CMK (cell line): ENCODE measurements around the gene MT1E.
"Not testable (repeated sequence)": the region's sequence is repeated elsewhere in the genome, so short reads cannot be mapped to it uniquely, and the experiment has no call there.

Experiments used
- DNase-seq: peaks from one replicate; pipeline ENCODE4 v3.0.0-alpha.2; 2010; ENCODE audit warnings: low read depth

Gene MT1E

DNA sequence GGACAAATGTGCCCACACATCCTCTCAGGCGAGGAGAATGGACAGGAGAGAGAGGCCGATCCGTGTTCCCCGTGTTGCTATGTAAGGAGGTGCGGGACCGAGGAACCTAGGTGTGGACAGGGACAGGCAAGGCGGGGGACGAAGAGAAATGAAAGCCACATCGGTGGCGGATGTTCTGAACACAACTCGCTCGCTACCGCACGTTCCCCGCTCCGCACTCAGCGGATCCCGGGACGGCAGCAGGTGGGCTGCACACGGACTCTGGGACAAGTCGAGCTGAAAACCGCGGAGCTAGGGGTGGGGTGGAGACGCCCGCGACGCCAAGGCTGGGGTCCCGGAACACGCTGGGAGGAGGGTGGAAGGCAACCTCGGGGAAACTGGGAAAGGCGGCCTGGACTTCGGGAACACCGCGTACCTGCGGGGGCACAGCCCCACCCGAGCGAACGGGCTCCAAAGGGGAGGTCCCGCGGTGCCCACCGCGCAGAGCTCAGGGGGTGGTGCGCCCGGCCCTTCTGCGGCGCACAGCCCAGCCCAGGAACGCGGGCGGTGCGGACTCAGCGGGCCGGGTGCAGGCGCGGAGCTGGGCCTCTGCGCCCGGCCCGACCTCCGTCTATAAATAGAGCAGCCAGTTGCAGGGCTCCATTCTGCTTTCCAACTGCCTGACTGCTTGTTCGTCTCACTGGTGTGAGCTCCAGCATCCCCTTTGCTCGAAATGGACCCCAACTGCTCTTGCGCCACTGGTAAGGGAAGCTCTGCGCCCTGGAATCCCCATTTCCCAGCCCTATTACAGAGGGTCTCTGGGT lies at the start of gene MT1E:
Gene MT1E, plus strand, starts transcription at position 642 of the 803 bp plus-strand sequence. Its CDS starts 71 bp downstream, at position 713.
- DNase-seq: no peak

DNA sequence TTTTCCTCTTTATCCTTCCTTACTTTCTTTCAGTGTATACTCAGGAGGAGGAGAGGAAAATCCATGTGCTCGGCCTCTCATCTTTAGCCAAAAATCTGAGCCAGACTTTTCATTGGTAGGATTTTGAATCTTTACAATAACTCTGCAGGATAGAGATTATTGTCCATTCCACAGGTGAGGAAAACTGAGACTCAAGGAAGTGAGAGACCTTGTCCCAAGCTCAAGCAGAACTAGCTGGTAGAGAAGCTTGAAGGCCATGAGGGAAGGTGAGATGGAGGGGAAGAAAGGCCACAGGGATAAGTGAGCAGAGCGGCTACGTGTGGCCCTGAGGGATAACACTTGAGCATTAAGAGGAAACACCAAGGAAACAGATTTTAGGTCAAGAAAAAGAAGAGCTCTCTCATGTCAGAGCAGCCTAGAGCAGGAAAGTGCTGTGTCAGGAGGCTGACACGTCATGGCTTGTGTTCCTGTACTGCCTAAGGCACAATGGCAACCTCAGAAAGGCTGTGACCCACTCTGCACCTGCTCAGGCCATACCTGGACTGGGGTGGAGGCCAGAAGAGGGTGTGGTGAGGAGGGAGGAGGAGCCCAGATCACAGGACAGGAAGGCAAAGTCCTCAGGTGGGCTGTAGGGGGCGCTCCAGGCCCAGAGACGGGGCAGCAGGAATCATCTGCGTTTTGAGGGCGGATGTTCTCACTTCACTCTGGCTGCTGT lies 48.8 kb upstream of the MT1E start:
- peak; percentile 20 for DNase-seq

DNA sequence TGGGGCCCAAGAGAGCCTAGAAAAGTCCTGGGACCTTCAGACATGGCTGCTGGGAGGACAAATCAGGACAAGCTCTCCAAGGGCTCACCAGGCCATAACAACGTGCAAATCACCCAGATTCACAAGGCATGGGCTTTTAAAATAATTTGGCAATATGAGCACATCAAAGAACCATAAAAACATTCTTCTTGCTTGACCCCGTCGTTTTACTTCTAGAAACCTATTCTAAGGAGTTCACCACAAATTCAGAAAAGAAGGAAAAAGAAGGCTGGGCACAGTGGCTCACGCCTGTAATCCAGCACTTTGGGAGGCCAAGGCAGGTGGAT lies 48.3 kb upstream of the MT1E start:
- DNase-seq: no peak

DNA sequence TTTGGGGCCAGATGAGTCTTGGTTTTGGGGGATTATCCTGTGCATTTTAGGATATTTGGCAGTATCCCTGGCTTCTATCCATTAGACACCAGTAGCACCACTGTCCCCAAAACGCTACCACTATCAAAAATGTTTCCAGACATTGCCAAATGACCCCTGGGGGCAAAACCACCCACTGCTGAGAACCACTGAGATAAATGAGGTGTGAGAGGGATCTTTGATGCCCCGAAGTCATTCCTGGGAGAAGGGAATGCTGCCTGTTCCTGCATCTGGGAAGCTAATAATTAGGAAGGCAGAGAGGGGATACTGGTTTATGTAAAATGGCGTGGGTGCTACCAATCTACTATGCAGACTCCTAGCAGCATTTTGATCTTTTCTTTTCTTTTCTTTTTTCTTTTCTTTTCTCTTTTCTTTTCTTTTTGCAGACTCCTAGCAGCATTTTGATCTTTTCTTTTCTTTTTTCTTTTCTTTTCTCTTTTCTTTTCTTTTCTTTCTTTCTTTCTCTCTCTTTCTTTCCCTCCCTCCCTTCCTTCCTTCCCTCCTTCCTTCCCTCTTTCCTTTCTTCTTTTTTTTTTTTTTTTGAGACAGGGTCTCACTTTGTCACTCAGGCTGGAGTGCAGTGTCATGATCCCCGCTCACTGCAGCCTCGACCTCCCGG lies 45.1 kb upstream of the MT1E start:
- DNase-seq: no peak

DNA sequence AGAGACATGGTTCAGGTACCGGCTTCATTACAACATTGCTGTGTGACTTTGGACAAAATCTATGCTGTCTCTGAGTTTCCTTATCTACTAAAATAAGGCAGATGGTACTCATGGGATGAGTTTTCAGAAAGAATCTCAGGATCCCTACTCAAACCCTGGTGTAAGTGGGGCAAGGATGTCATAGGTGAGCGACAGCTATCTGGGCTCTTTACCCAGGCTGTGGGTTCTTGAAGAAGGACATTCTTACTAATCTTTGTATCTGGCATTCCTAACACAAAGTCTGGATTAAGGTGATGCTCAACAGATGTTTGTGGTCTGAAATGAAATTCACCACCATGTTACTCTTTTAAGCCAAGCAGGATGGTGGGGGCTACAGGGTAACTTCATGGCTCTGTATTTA lies 42.7 kb upstream of the MT1E start:
- DNase-seq: not testable (repeated sequence)

DNA sequence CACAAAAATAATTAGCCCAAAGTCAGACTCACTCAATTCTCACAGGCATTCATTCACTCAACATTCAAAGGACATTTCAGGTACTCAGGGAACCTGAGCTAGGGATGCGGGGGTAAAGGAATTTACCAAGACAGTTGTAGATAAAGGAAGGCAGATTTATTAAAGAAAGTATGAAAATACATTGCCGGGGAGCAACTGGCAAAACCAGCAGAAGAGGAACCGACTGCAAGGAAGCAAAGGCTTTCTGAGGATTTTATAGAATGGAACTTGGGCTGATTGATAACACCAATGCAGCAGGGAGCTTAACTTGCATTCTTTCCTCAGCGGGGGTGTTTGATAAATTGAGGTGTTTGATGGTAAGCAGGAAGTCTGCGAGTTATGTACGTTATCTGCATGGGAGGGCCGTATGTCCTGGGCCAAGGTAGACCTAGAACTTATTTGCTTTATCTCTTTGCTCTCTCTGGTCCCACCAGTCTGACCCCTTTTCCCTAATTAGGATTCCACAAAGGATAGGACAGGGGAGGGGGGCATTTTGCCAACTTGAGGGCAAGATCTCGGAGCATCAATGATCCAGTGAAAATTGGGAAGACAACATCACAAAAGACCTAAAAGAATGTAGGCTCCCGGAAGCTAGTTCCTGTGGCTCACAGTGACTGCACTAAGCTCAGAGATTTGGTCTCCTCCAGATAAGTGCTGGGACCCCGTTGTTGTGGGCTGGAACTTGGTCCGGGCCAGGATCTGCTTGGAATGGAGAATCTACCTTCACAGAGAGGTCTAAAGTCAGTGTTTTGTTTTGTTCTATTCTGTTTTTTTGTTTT lies 42.0 kb upstream of the MT1E start:
- DNase-seq: no peak

- DNase-seq: no peak
Measured at GRCh38 chr16:56584276-56584675, 41.3 kb upstream of the MT1E start.

GRCh38 chr16:56588781-56589140 lies 36.8 kb upstream of the MT1E start:
- no peak for DNase-seq

DNA sequence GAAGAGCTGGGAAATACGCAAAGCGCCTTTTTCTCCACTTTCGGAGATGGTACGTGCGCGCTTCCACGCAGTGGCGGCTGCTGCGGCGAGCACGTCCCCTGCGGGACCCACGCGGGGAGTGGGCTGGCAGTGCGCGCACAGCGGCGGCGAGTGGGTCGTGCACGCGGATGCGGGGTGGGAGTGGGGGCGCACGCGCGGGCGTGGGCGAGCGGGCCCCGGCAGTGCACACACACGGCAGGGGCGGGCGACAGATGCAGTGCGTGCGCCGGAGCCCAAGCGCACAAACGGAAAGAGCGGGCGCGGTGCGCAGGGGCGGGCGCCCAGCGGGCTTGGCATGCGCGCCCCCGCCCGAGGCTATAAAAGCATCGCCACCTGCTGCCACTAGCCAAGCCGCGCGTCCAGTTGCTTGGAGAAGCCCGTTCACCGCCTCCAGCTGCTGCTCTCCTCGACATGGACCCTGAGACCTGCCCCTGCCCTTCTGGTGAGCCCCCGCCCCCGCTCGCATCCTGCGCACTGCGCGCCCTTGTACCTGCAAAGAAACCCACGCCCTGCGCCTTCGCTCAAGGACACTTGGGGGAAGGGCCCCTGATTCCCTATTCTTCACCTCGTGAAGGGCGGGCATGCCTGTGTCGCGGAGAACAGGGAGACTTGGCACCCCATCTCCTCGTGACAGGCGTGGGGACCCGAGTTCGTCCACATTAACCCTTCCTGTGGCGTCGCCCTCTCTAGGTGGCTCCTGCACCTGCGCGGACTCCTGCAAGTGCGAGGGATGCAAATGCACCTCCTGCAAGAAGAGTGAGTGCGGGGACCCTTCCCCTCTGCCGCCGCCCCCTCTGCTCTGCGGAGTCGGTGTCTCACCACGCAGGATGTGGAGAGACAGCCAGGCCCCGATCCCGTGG lies 36.2 kb upstream of the MT1E start, which contains the start of gene MT3:
Gene MT3, plus strand, starts transcription at position 388 of the 899 bp plus-strand sequence. Its CDS starts 63 bp downstream, at position 451.
- DNase-seq: no peak

DNA sequence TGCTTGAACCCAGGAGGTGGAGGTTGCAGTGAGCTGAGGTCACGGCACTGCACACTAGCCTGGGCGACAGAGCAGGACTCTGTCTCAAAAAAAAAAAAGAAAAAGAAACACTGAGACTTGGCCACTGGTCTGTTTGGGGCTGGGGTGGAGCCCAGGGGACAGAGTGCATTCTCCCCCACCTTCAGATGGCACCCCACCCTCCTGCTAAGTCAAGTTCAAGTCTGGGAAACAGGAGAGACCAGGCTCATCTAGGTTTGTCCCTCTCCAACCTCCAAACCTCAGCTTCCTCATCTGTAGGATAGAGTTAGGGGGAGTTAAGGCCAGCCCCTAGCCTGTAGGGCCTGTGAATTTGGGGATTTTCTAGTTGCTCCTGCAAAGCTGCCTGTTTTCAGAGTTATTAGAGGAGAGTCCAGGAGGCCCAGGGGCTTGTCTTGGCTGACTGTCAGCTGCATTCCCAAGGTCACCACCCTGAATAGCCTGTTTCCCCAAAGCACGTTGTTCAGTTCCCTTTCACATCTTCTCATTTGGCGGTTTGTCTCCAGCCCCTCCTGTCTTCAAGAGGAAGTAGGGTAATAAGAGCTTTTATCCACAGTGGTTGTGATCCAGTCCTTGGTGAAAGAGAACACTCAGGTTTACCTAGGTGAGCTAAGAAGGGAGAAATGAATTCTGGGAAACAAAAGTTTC lies 34.1 kb upstream of the MT1E start:
- DNase-seq: no peak

DNA sequence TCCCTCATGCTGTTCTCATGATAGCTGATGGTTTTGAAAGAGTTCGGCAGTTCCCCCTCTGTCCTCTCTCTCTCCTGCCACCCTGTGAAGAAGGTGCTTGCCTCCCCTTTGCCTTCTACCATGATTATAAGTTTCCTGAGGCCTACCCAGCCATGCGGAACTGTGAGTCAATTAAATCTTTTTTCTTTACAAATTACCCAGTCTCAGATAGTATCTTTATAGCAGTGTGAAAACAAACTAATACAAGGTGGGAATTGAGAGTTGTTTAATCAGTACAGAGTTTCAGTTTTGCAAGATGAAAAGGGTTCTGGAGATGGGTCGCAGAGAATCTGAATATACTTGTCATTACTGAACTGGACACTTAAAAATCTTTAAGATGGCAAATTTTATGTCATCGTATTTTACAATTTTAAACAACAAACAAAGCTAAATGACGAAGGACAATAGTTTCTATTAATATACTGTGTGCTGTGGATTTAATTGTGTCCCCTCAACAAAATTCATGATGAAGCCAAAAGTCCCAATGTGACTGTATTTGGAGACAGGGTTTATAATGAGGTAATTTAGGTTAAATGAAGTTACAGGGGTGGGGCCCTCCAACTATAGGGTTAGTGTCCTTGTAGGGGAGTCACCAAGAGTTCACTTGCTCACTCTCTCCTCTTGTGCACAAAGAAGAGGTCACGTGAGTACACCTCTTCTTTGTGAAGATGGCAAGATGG lies 31.8 kb upstream of the MT1E start:
- DNase-seq: no peak

- no peak for DNase-seq
Measured at GRCh38 chr16:56594292-56594619, 31.3 kb upstream of the MT1E start.

DNA sequence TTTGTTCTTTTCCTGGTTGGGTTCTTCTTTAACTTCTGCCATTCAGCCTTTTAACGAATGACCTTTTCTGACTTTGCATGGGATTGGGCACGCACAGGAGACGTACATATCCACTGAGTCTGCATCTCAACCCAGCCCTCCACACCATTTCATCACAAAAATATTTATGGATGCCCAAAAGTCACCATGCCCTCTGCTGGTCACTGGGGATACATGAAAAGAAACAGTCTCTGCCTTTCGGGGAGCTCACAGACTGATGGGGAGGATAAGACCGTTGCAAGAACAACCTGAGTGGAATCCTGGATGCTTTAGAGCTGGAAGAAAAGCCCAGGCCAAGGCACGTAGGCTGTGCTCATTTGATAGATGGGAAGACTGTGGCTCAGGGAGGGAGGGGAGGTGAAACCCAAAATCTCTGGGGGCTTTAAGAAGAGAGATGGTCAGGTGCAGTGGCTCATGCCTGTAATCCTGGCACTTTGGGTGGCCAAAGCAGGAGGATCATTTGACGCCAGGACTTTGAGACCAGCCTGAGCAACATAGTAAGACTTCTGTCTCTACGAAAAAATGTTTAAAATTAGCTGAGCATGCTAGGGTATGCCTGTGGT lies 25.1 kb upstream of the MT1E start:
- no peak for DNase-seq

- no peak for DNase-seq
Measured at GRCh38 chr16:56601325-56601724, 24.3 kb upstream of the MT1E start.

DNA sequence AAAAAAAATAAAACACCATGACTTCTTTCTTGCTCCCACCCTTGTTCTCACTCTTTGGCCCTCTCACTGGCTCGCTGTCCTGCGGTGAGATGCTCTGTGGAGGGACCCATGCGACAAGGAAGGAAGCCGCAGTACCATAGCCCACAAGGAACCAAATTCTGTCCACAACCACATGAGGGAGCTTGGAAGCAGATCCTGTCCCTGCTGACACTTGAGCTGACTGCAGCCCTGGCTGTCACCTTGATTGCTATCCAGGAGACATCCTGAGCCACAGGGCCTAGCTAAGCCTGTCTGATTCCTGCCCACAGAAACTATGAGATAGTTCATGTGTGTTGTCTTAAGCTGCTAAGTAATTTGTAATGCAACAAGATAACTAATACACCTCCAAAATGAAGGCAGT lies 22.0 kb upstream of the MT1E start:
- DNase-seq: no peak

DNA sequence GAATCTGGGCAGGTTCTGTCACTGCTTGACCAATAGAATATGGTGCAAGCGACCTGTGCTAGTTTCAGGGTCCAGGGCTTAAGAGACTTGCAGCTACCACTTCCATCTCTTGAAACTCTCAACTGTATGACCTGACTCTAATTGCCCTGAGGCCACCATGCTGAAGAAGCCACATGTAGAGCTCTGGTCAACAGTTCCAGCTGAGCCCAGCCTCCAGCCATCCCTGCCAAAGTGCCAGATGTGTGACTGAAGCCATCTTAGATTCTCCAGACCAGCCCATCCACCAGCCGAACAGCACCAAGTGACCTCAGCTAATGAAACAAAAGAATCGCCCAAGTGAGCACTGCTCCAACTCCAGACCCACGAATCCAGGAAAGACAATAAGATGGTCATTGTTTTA lies 20.6 kb upstream of the MT1E start:
- no peak for DNase-seq

DNA sequence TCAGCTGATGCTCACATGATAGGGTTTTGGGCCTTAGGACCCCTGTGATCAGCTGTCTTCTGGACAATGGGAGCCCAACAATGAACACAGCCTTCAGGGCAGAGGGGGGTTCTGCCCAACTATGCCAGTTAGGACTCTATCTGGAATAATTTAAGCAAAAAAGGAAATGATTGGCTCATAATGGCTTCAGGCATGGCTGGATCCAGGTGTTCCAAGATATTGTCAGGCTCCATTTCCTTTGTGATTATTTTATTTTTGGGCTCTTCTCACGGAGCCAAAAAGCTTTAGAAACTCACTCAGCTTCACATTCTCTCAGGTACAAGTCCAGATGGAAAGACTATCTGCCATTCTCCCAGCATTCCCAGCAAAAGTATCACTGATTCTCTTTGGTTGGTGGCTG lies 20.1 kb upstream of the MT1E start:
- DNase-seq: no peak

GRCh38 chr16:56606071-56606475 lies 19.5 kb upstream of the MT1E start:
- DNase-seq: no peak

- DNase-seq: no peak
Measured at GRCh38 chr16:56606476-56607108, 19.0 kb upstream of the MT1E start.
